Nephron progenitor cell (in vitro differentiated cells): Measurements from ENCODE around the gene RBM45.

ENCODE experiments used
- DNase-seq: peaks from one replicate; pipeline ENCODE4 v3.0.0; 2021
- H3K27ac Mint-ChIP-seq: 2 replicates; pipeline ENCODE4 v1.8.0; 2021; ENCODE audit warnings: mild to moderate bottlenecking, moderate library complexity, mixed read lengths
- H3K27me3 Mint-ChIP-seq: 2 replicates; pipeline ENCODE4 v1.8.0; 2021; ENCODE audit warnings: mild to moderate bottlenecking, low read depth, mixed read lengths; ENCODE audit not compliant: poor library complexity
- H3K36me3 Mint-ChIP-seq: 2 replicates; pipeline ENCODE4 v1.8.0; 2021; ENCODE audit warnings: low read depth, mixed read lengths
- H3K4me1 Mint-ChIP-seq: 2 replicates; pipeline ENCODE4 v1.8.0; 2021; ENCODE audit warnings: mixed read lengths
- H3K4me3 Mint-ChIP-seq: 2 replicates; pipeline ENCODE4 v1.8.0; 2021; ENCODE audit warnings: mild to moderate bottlenecking, moderate library complexity, mixed read lengths
- H3K9me3 Mint-ChIP-seq: 2 replicates; pipeline ENCODE4 v1.8.0; 2021; ENCODE audit warnings: mild to moderate bottlenecking, moderate library complexity, mixed read lengths
- CTCF ChIP-seq: fragments of 200-600 bp; sonication (generic); IDR thresholded peaks from 2 replicates; pipeline ENCODE4 v1.5.0; 2021; ENCODE audit warnings: antibody characterized with exemption

RBM45 gene

GRCh38 chr2:178112202-178113152 is at the start of gene RBM45:
Gene RBM45 (plus strand): TSS chr2:178112437. CDS start chr2:178112547, 110 bp downstream.
- H3K4me3 Mint-ChIP-seq = peak within 1 kb of the TSS; percentile 93
- peak within 1 kb of the TSS; percentile 48 for H3K27ac Mint-ChIP-seq
- DNase-seq = peak; percentile 94
- H3K36me3 Mint-ChIP-seq = no peaks in the 10 kb centered on the region
- TF ChIP-seq CTCF = peak; percentile 98
- H3K27me3 Mint-ChIP-seq = peaks cover 9% of the 10 kb centered on the region
- no peaks in the 10 kb centered on the region for H3K9me3 Mint-ChIP-seq
- H3K4me1 Mint-ChIP-seq = peaks cover 23% of the 10 kb centered on the region

GRCh38 chr2:178066324-178066723 is 45.9 kb upstream of the RBM45 start:
- H3K9me3 Mint-ChIP-seq = no peaks in the 10 kb centered on the region
- no peak overlapping the region for H3K4me3 Mint-ChIP-seq
- no peaks in the 10 kb centered on the region for H3K4me1 Mint-ChIP-seq
- H3K27ac Mint-ChIP-seq = no peak overlapping the region
- no peak for DNase-seq
- H3K36me3 Mint-ChIP-seq = no peaks in the 10 kb centered on the region
- peaks cover 22% of the 10 kb centered on the region for H3K27me3 Mint-ChIP-seq
- TF ChIP-seq CTCF = no peak

- no peaks in the 10 kb centered on the region for H3K4me1 Mint-ChIP-seq
- no peaks in the 10 kb centered on the region for H3K36me3 Mint-ChIP-seq
- no peak overlapping the region for H3K27ac Mint-ChIP-seq
- H3K9me3 Mint-ChIP-seq = no peaks in the 10 kb centered on the region
- no peak for TF ChIP-seq CTCF
- peaks cover 28% of the 10 kb centered on the region for H3K27me3 Mint-ChIP-seq
- no peak for DNase-seq
- no peak overlapping the region for H3K4me3 Mint-ChIP-seq
Measured at GRCh38 chr2:178066890-178067669, 45.2 kb upstream of the RBM45 start.

- H3K27me3 Mint-ChIP-seq = peaks cover 45% of the 10 kb centered on the region
- no peak overlapping the region for H3K27ac Mint-ChIP-seq
- H3K4me1 Mint-ChIP-seq = peaks cover 14% of the 10 kb centered on the region
- H3K9me3 Mint-ChIP-seq = no peaks in the 10 kb centered on the region
- no peak for DNase-seq
- H3K4me3 Mint-ChIP-seq = no peak overlapping the region
- TF ChIP-seq CTCF = no peak
- no peaks in the 10 kb centered on the region for H3K36me3 Mint-ChIP-seq
Measured at GRCh38 chr2:178068823-178069454, 43.3 kb upstream of the RBM45 start.

GRCh38 chr2:178069551-178069950 is 42.7 kb upstream of the RBM45 start:
- TF ChIP-seq CTCF = no peak
- peaks cover 46% of the 10 kb centered on the region for H3K27me3 Mint-ChIP-seq
- no peak overlapping the region for H3K27ac Mint-ChIP-seq
- no peak overlapping the region for H3K4me3 Mint-ChIP-seq
- DNase-seq = no peak
- H3K9me3 Mint-ChIP-seq = no peaks in the 10 kb centered on the region
- no peaks in the 10 kb centered on the region for H3K36me3 Mint-ChIP-seq
- H3K4me1 Mint-ChIP-seq = peaks cover 14% of the 10 kb centered on the region
